Heart right ventricle (tissue), 16 donors: ENCODE data around the gene MNX1. TPM values are rescaled to one million over a fixed set of nuclear protein-coding genes. Genes with fewer than 3 reads are reported as not detected.

Source experiments
- ATAC-seq, 8 donors: fragments of 200-7000 bp; cut with Tn5 transposase; one replicate each; pipeline ENCODE4 v1.9.1; 2020; ENCODE audit warnings: mild to moderate bottlenecking in 8 of 8, moderate library complexity in 8 of 8, moderate number of reproducible peaks in 1 of 8
- DNase-seq, 2 donors: peaks; one replicate each; pipeline ENCODE4 v3.0.0-alpha.2; 2020
- H3K27ac ChIP-seq, 10 donors: fragments of 200-600 bp; sonication (generic) in 2 of 10; one replicate each; pipeline versions ENCODE4 v1.5.0 to v1.8.0; 2020 to 2022; ENCODE audit warnings: mild to moderate bottlenecking in 3 of 10
- H3K27me3 ChIP-seq, 7 donors: fragments of 200-600 bp; one replicate each; pipeline ENCODE4 v1.8.0; 2021 to 2022; ENCODE audit warnings: mild to moderate bottlenecking in 2 of 7
- H3K36me3 ChIP-seq, 9 donors: fragments of 200-600 bp; sonication (generic) in 1 of 9; one replicate each; pipeline versions ENCODE4 v1.5.0 to v1.8.0; 2020 to 2022; ENCODE audit warnings: mild to moderate bottlenecking in 2 of 9
- H3K4me1 ChIP-seq, 9 donors: fragments of 200-600 bp; sonication (generic) in 1 of 9; one replicate each; pipeline versions ENCODE4 v1.5.0 to v1.8.0; 2020 to 2022; ENCODE audit warnings: mild to moderate bottlenecking in 4 of 9
- H3K4me3 ChIP-seq, 10 donors: fragments of 200-600 bp; sonication (generic) in 2 of 10; one replicate each; pipeline versions ENCODE4 v1.5.0 to v1.8.0; 2020 to 2022; ENCODE audit warnings: mild to moderate bottlenecking in 7 of 10, moderate library complexity in 2 of 10
- H3K9me3 ChIP-seq, 11 donors: fragments of 200-600 bp in 10 of 11; sonication (generic) in 2 of 11; one replicate each; pipeline versions ENCODE4 v1.5.0 to v1.8.0; 2013 to 2022; ENCODE audit warnings: mild to moderate bottlenecking in 2 of 11, control low read depth in 1 of 11, moderate library complexity in 1 of 11
- CTCF ChIP-seq, 9 donors: fragments of 200-600 bp; sonication (generic) in 2 of 9; IDR thresholded peaks; one replicate each; pipeline versions ENCODE4 v1.5.0 to v1.8.0; 2021 to 2022; ENCODE audit warnings: antibody characterized with exemption in 9 of 9, mild to moderate bottlenecking in 5 of 9, moderate library complexity in 1 of 9
- WGBS, 2 donors: extraction: QIAGEN DNeasy Blood & Tissue Kit; methylation state at CpG; one replicate each; pipeline ENCODE4 v1.1.7; 2013; ENCODE audit warnings: inconsistent platforms in 1 of 2; 5-methylcytosine and 5-hydroxymethylcytosine counted together
- intact Hi-C, 10 donors: fragments of 100-400 bp; cut with DNase I; formaldehyde crosslinking; loops; one replicate each; pipeline versions ENCODE4 v1.11.1 to v1.14.2; 2022
- polyA plus RNA-seq, 2 donors: library from polyadenylated mRNA; stranded (reverse); fragments of 200-250 nt; gene quantifications; one replicate each; pipeline ENCODE4 v1.2.3, GENCODE V29; 2013
- total RNA-seq, 10 donors: library from RNA; stranded (reverse); fragmentation: NEBNext Ultra II Directional in 3 of 10; extraction: Animal tissue kit (Norgen Biotek cat#: 25700) in 3 of 10; gene quantifications; one replicate each; pipeline versions ENCODE4 v1.2.1 to v1.2.4, GENCODE V29; 2021 to 2023
- donor health status: Arrhythmogenic right ventricular cardiomyopathy.
- donor health status: ischemic (EF 13 %, LVEDD 7.1; RV severe dilation, severe dysfunction).
- donor health status: healthy with polysubstance abuse.
- donor health status: DM: no; HTN: yes; CAD: no.
- donor health status: DM: no; HTN: no; CAD: no.
- donor health status: ischemic (EF 25% LVEDD 6.9; RV normal size, moderate dysfunction).
- donor health status: ischemic (EF 25% LVEDD 5.7; RV mildly dilated, moderate dysfunction).
- donor health status: healthy.
- donor health status: DM: yes; HTN: yes; CAD: no.
- donor health status: Ischemic cardiomyopathy.
- donor health status: ischemic (EF 35%, LVEDD 5.7; RV mildly dilated, moderate dysfunction).
- donor health status: nonischemic (EF 11% LVEDD 7.7; RV severe dilation, severe dysfunction).
- donor health status: DM: yes; HTN: yes; CAD: no.
- donor health status: PGD.
- donor health status: ischemic (EF 29% LVEDD 5.4; RV normal size, mild dysfunction).
- donor health status: nonischemic (EF 23%, LVEDD 6.1; RV moderate dilation, normal function).

Gene MNX1
- total and polyA plus RNA-seq, 12 donors: not detected

- no peak overlapping the region for H3K4me3 ChIP-seq
- H3K36me3 ChIP-seq: no peaks in the 10 kb centered on the region
- TF ChIP-seq CTCF (IDR thresholded peaks at IDR 0.05): no peak
- no peak for ATAC-seq
- H3K27ac ChIP-seq: no peak overlapping the region
- H3K4me1 ChIP-seq: no peaks in the 10 kb centered on the region
- DNase-seq: no peak
- H3K27me3 ChIP-seq: peaks cover 0 to 40% (median 28%) of the 10 kb centered on the region in 7 donors
- H3K9me3 ChIP-seq: no peaks in the 10 kb centered on the region
- 66 to 78% methylated on average over 12 of the region's 12 CpGs for WGBS, 2 donors
- intact Hi-C loops: no loop called here
Observed at GRCh38 chr7:157043745-157044144, 33.3 kb upstream of the MNX1 start.

DNA sequence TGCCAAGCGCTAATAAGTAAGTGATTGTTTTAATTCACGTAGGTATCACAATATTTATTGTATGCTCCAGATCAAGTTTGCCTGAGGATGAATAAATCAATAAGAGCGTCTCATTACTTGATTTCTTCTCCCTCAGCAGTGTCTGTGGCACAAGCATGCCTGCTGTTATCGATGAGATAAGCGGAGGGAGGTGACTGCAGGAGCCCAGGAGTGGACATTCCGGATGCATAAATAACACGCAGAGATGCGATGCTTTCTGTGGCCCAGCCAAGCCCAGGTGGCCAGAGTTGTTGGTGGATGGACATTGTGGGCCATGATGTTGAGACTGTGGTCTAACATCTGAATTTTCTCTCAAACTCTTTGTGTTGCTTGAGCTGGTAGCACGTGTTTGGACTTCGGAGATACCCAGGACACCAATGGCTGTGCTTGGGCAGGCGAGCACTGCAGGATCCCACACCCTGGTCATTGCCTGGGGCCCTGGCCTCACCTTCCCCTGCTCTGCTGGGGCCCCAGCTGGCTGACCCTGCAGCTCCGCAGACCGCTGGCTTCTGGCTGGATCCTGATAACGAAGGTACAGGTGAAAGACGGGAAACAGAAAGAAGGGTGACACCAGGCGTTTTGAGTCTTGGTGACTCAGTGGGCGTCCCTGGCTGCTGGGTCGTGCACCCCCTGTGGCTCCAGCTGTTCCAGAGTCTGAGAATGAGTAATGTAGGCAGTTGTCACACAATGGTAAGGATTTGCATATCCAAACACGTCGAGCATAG is 31.2 kb upstream of the MNX1 start:
- no peaks in the 10 kb centered on the region for H3K36me3 ChIP-seq
- intact Hi-C loops: no loop called here
- peaks cover 0 to under 1% (median 0%) of the 10 kb centered on the region in 11 donors for H3K9me3 ChIP-seq
- H3K4me1 ChIP-seq: no peaks in the 10 kb centered on the region
- DNase-seq: no peak
- H3K27ac ChIP-seq: no peak overlapping the region
- 53 to 56% methylated on average over 20 of the region's 20 CpGs for WGBS, 2 donors
- peaks cover 0 to 56% (median 45%) of the 10 kb centered on the region in 7 donors for H3K27me3 ChIP-seq
- H3K4me3 ChIP-seq: no peak overlapping the region
- no peak for ATAC-seq
- no peak for TF ChIP-seq CTCF (IDR thresholded peaks at IDR 0.05)

GRCh38 chr7:157041004-157041403 is 30.5 kb upstream of the MNX1 start:
- Histone ChIP-seq H3K27me3 (peaks cover 0 to 58% (median 50%) of the 10 kb centered on the region in 7 donors), H3K9me3 (peaks cover 0 to 8% (median 4%) of the 10 kb centered on the region in 11 donors), H3K4me3 (no peak overlapping the region), H3K36me3 (no peaks in the 10 kb centered on the region), H3K4me1 (no peaks in the 10 kb centered on the region), H3K27ac (no peak overlapping the region)
- TF ChIP-seq CTCF (IDR thresholded peaks at IDR 0.05): no peak
- WGBS, 2 donors: 35 to 40% methylated on average over 13 of the region's 13 CpGs
- intact Hi-C loops: no loop called here
- ATAC-seq (no peak), DNase-seq (no peak)

DNA sequence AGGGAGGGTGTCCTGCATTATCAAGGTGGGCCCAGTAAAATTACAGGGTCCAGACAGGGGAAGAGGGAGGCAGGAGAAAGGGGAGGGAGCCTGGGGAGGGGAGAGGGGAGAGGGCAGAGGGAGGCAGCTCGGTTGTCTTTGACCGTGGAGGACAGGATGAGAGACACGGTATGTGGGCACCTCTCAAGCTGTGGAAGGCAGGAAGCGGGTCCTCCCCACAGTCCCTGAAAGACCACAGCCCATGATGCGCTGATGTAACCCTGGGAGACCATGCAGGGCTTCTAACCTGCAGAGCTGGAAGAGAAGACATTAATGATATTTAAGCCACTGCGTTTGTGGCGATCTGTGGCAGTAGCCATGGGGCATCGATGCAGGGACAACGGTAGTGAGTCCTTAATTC is 27.2 kb upstream of the MNX1 start:
- TF ChIP-seq CTCF (IDR thresholded peaks at IDR 0.05): no peak
- Histone ChIP-seq H3K27me3 (peaks cover 0 to 67% (median 48%) of the 10 kb centered on the region in 7 donors), H3K36me3 (no peaks in the 10 kb centered on the region), H3K4me1 (no peaks in the 10 kb centered on the region), H3K27ac (no peak overlapping the region), H3K4me3 (no peak overlapping the region), H3K9me3 (peaks cover 0 to 15% (median 8%) of the 10 kb centered on the region in 11 donors)
- DNase-seq (no peak), ATAC-seq (no peak)
- WGBS, 2 donors: 74 to 80% methylated on average over 9 of the region's 9 CpGs
- intact Hi-C loops: no loop called here
